ENCODE data around the gene CDC42EP5.

The CDC42EP5 gene

GRCh38 chr19:54426291-54426931 lies 46.7 kb downstream of the CDC42EP5 start:
- no peak for DNase-seq (ENCODE audit: low read depth)

- DNase-seq (ENCODE audit: low read depth), result no peak
Measured at GRCh38 chr19:54425382-54425723, 47.7 kb downstream of the CDC42EP5 start.

GRCh38 chr19:54424660-54425381 lies 48.3 kb downstream of the CDC42EP5 start:
- DNase-seq (ENCODE audit: low read depth), result no peak

GRCh38 chr19:54424201-54424600 lies 48.9 kb downstream of the CDC42EP5 start:
- DNase-seq (ENCODE audit: low read depth), result no peak

- no peak for DNase-seq (ENCODE audit: low read depth)
Measured at GRCh38 chr19:54422136-54422535, 51.0 kb downstream of the CDC42EP5 start.

- no peak for DNase-seq (ENCODE audit: low read depth)
Measured at GRCh38 chr19:54421521-54421920, 51.6 kb downstream of the CDC42EP5 start.

- no peak for DNase-seq (ENCODE audit: low read depth)
Measured at GRCh38 chr19:54421169-54421516, 52.0 kb downstream of the CDC42EP5 start.

GRCh38 chr19:54420383-54421168 lies 52.5 kb downstream of the CDC42EP5 start:
- no peak for DNase-seq (ENCODE audit: low read depth)

GRCh38 chr19:54420068-54420382 lies 53.1 kb downstream of the CDC42EP5 start:
- DNase-seq (ENCODE audit: low read depth), result no peak

- DNase-seq (ENCODE audit: low read depth), result no peak
Measured at GRCh38 chr19:54418930-54419800, 53.9 kb downstream of the CDC42EP5 start.

GRCh38 chr19:54418030-54418929 lies 54.8 kb downstream of the CDC42EP5 start:
- no peak for DNase-seq (ENCODE audit: low read depth)

- DNase-seq (ENCODE audit: low read depth), result no peak
Measured at GRCh38 chr19:54416695-54417491, 56.2 kb downstream of the CDC42EP5 start.

GRCh38 chr19:54415901-54416673 lies 57.0 kb downstream of the CDC42EP5 start:
- DNase-seq (ENCODE audit: low read depth), result no peak

- DNase-seq (ENCODE audit: low read depth), result peak; percentile 42
Measured at GRCh38 chr19:54415208-54415900, 57.7 kb downstream of the CDC42EP5 start, which contains the start of gene TTYH1. Gene TTYH1, plus strand, starts transcription at chr19:54415464. Its CDS starts 89 bp downstream, at chr19:54415553.

Measured in stimulated activated CD8-positive, alpha-beta memory T cell treated with anti-CD3 and anti-CD28 coated beads, Interleukin-15, amount 100 ng/mL, for 24 hours (primary cell).